Kidney epithelial cell (primary cell): Measurements from ENCODE around the gene PARP11. TPM values are rescaled to one million over a fixed set of nuclear protein-coding genes. Genes with fewer than 3 reads are reported as not detected.
"Not testable (repeated sequence)": the region's sequence is repeated elsewhere in the genome, so short reads cannot be mapped to it uniquely, and the experiment has no call there.

Source experiments
- DNase-seq: peaks from one replicate; pipeline ENCODE4 v3.0.0-alpha.2; 2010; ENCODE audit warnings: low read depth
- H3K27me3 ChIP-seq: 2 replicates; pipeline ENCODE4 v1.6.0; 2011; ENCODE audit warnings: low read length; ENCODE audit not compliant: control insufficient read depth, insufficient read depth
- H3K36me3 ChIP-seq: 2 replicates; pipeline ENCODE4 v1.5.1; 2011; ENCODE audit warnings: low read length; ENCODE audit not compliant: control insufficient read depth, insufficient read depth
- H3K4me3 ChIP-seq: 2 replicates; pipeline ENCODE4 v1.5.1; 2011; ENCODE audit warnings: low read depth, mild to moderate bottlenecking, control low read depth, low read length
- total RNA-seq: library from RNA; depleted of rRNA; stranded (reverse); fragments of >200 nt; gene quantifications from 2 replicates; pipeline ENCODE4 v1.2.3, GENCODE V29; 2015
- TF ChIP-seq, protein P1 (sequence below): IDR thresholded peaks from 2 replicates; pipeline ENCODE4 v1.5.1; 2011; ENCODE audit warnings: mild to moderate bottlenecking, moderate library complexity, low read length, control low read depth, inconsistent platforms; ENCODE audit not compliant: insufficient read depth, poor library complexity, severe bottlenecking

PARP11 gene
- total RNA-seq, 1 donor from 2014 or later, result 9.0 TPM

DNA sequence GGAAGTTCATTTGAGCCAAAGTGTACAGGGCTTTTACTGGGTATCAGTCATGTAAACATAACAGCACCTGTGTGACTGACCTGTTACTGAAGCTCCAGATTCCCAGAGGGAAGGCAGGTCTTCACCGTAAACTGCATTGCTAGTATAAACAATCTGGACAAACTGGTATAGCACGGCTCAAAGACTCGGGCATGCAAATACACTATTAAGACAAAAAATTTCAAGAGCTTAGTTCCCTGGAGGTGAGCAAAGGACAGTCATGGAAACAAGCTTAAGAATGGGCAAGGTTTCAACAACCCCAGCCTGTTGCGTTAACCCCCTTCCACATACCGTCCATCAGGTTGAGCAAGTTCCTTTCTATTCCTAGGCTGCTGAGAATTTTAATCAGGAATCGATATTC, 9.4 kb downstream of the PARP11 start:
- TF ChIP-seq, protein P1, sequence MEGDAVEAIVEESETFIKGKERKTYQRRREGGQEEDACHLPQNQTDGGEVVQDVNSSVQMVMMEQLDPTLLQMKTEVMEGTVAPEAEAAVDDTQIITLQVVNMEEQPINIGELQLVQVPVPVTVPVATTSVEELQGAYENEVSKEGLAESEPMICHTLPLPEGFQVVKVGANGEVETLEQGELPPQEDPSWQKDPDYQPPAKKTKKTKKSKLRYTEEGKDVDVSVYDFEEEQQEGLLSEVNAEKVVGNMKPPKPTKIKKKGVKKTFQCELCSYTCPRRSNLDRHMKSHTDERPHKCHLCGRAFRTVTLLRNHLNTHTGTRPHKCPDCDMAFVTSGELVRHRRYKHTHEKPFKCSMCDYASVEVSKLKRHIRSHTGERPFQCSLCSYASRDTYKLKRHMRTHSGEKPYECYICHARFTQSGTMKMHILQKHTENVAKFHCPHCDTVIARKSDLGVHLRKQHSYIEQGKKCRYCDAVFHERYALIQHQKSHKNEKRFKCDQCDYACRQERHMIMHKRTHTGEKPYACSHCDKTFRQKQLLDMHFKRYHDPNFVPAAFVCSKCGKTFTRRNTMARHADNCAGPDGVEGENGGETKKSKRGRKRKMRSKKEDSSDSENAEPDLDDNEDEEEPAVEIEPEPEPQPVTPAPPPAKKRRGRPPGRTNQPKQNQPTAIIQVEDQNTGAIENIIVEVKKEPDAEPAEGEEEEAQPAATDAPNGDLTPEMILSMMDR, result no peak
- DNase-seq, result no peak
- H3K27me3 ChIP-seq, result no peaks in the 10 kb centered on the region
- no peaks in the 10 kb centered on the region for H3K36me3 ChIP-seq
- H3K4me3 ChIP-seq, result no peak overlapping the region

DNA sequence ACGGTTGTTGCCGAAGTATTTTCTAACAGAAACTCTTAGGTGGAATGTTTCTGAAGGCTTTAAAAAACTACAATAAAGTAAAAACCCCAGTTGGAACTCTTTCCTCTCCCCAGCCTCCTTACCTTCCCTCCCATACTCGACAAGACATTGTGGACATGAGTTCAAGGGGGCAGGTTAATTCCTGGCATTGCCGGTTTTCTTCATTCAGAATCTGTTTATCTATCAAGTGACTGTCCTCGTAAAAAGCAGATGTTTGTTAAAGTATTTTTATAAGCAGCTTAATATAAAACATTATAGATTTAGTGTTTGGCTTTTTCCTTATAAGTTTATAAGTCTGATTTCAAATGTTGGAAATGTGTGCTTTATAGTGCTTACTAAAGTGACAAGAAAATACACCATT, 30.7 kb downstream of the PARP11 start:
- TF ChIP-seq, protein P1, result no peak
- no peaks in the 10 kb centered on the region for H3K36me3 ChIP-seq
- H3K4me3 ChIP-seq, result no peak overlapping the region
- no peak for DNase-seq
- peaks cover 3% of the 10 kb centered on the region for H3K27me3 ChIP-seq

DNA sequence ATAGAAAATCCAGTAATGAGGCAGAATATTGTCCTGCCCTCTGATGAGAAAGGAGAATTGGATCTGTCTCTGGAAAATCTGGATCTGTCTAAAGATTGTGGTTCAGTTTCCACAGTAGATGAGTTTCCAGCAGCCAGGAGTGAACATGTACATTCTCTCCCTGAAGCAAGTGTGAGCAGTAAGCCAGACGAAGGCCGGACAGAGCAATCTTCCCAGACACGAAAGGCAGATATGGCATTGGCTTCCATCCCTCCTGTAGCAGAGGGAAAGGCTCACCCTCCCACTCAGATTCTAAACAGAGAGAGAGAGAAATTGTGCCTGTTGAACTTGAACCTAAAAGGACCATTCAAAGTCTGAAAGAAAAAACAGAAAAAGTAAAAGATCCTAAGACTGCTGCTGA, 31.4 kb downstream of the PARP11 start:
- TF ChIP-seq, protein P1, result no peak
- DNase-seq, result no peak
- H3K4me3 ChIP-seq, result no peak overlapping the region

DNA sequence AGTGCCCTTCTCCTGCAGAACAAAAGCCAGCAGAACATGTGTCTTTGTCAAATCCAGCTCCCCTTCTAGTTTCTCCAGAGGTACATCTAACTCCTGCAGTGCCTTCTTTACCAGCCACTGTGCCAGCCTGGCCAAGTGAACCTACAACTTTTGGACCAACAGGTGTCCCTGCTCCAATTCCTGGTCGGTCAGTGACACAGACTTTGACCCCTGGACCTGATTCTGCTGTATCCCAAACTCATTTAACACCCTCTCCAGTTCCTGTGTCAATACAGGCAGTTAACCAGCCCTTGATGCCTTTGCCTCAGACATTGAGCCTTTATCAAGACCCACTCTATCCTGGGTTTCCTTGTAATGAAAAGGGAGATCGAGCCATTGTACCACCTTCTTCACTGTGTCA, 32.4 kb downstream of the PARP11 start:
- not testable (repeated sequence) for H3K36me3 ChIP-seq, H3K4me3 ChIP-seq, H3K27me3 ChIP-seq, DNase-seq

More for the DNA sequence above, 31.4 kb downstream of the PARP11 start:
- Histone ChIP-seq H3K27me3 (peaks cover 3% of the 10 kb centered on the region), H3K36me3 (no peaks in the 10 kb centered on the region)

DNA sequence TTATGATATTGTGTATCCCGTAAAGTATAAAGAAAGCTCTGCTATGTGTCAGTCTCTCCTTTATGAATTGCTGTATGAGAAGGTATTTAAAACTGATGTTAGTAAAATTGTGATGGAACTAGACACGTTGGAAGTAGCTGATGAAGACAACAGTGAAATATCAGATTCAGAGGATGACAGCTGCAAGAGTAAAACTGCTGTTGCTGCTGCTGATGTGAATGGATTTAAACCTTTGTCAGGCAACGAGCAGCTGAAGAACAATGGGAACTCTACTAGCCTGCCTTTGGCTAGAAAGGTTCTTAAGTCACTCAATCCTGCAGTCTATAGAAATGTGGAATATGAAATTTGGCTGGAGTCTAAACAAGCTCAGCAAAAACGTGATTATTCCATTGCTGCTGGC, 33.5 kb downstream of the PARP11 start:
- DNase-seq, H3K27me3 ChIP-seq, H3K36me3 ChIP-seq, H3K4me3 ChIP-seq: not testable (repeated sequence)

DNA sequence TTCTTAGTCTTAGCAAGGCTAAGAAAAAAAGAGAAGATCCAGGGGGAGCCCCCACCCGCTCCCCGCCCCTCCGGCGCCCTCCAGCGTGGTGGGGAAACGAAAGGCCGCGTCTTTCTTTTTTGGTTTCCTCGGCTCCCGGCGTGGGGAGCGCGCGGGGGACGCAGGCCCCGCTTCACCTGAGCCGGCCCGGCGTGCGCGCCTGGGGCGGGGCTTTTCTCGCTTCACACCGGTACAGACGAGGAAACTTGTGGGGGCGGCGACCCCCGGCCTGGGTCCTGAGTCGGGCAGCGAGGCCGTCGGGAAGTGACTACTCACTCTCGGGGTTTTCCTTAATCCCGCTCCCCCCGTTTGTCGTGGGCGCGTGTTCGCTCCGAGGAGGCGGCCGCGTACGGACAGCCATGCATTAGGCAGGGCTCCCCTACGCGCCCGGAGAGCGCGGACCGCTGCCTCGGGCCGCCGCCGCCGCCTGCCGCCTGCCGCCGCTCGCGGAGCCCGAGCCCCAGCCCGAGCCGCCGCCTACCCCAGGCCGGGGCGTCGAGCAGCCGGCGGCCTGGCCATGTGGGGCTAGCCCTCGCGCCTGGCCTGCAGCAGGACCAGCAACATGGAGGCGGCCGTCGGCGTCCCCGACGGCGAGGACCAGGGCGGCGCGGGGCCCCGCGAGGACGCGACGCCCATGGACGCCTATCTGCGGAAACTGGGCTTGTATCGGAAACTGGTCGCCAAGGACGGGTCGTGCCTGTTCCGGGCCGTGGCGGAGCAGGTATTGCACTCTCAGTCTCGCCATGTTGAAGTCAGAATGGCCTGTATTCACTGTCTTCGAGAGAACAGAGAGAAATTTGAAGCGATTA, 34.3 kb downstream of the PARP11 start:
- not testable (repeated sequence) for H3K27me3 ChIP-seq, H3K36me3 ChIP-seq, DNase-seq
- peak overlapping the region; percentile 22 for H3K4me3 ChIP-seq

DNA sequence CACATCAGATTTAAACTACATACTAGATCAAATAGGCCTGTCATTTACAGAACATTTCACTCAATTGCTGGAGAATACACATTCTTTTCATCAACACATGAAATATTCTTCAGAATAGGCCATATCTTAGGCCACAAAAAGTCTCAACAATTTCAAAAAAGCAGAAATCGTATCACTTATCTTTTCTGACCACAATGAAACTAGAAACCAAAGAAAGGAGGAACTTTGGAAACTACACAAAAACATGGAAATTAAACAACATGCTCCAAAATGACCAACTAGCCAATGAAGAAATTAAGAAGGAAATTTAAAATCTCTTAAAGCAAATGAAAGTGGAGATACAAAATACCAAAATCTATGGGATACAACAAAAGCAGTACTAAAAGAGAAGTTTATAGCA, 35.1 kb downstream of the PARP11 start:
- TF ChIP-seq, protein P1, result no peak
- peaks cover 3% of the 10 kb centered on the region for H3K27me3 ChIP-seq
- no peak overlapping the region for H3K4me3 ChIP-seq
- no peaks in the 10 kb centered on the region for H3K36me3 ChIP-seq
- no peak for DNase-seq
